Neural cell (in vitro differentiated cells): ENCODE results near the gene MTO1. TPM values are rescaled to one million over a fixed set of nuclear protein-coding genes. Genes with fewer than 3 reads are reported as not detected.

Experiments
- H2AFZ ChIP-seq: fragments of 200-600, 300-800 bp; sonication (generic), shearing (Covaris generic); 2 replicates; pipeline ENCODE4 v1.6.0; 2014; ENCODE audit warnings: low read depth, mild to moderate bottlenecking, antibody characterized with exemption, low read length, moderate library complexity
- H3F3A ChIP-seq: fragments of 200-600 bp; shearing (Covaris generic); 2 replicates; pipeline ENCODE4 v1.6.1; 2016; ENCODE audit warnings: mild to moderate bottlenecking, moderate library complexity, mixed read lengths, antibody characterized with exemption, low read length; ENCODE audit not compliant: insufficient read depth, poor library complexity, severe bottlenecking
- H3K27ac ChIP-seq: fragments of 200-600, 300-800 bp; sonication (generic), shearing (Covaris generic); 2 replicates; pipeline ENCODE4 v1.5.1; 2014; ENCODE audit warnings: mild to moderate bottlenecking, low read length, moderate library complexity
- H3K27me3 ChIP-seq: fragments of 300-800, 200-600 bp; sonication (generic), shearing (Covaris generic); 2 replicates; pipeline ENCODE4 v1.6.0; 2014; ENCODE audit warnings: mild to moderate bottlenecking, low read depth, low read length, moderate library complexity; ENCODE audit not compliant: insufficient read depth
- H3K36me3 ChIP-seq: fragments of 300-800, 200-600 bp; sonication (generic), shearing (Covaris generic); 2 replicates; pipeline ENCODE4 v1.5.1; 2014; ENCODE audit warnings: mild to moderate bottlenecking, antibody characterized with exemption, low read length, moderate library complexity; ENCODE audit not compliant: insufficient read depth
- H3K4me2 ChIP-seq: fragments of 300-800, 200-600 bp; sonication (generic), shearing (Covaris generic); 2 replicates; pipeline ENCODE4 v1.6.0; 2014; ENCODE audit warnings: mild to moderate bottlenecking, low read length
- H3K4me3 ChIP-seq: fragments of 300-800, 200-600 bp; sonication (generic), shearing (Covaris generic); 2 replicates; pipeline ENCODE4 v1.5.1; 2014; ENCODE audit warnings: mild to moderate bottlenecking, low read length, moderate library complexity
- H3K79me2 ChIP-seq: fragments of 200-600 bp; shearing (Covaris generic); replicated peaks from 2 replicates; pipeline ENCODE4 v1.6.0; 2014; ENCODE audit warnings: mild to moderate bottlenecking, low read length, moderate library complexity; ENCODE audit not compliant: insufficient read depth
- H3K9ac ChIP-seq: fragments of 300-800, 200-600 bp; sonication (generic), shearing (Covaris generic); 2 replicates; pipeline ENCODE4 v1.6.1; 2016; ENCODE audit warnings: mild to moderate bottlenecking, low read length, mixed read lengths
- H3K9me2 ChIP-seq: fragments of 200-600 bp; shearing (Covaris generic); 2 replicates; pipeline ENCODE4 v1.6.1; 2016; ENCODE audit warnings: mild to moderate bottlenecking, low read length, mixed read lengths; ENCODE audit not compliant: insufficient read depth
- H3K9me3 ChIP-seq: fragments of 200-600, 300-800 bp; sonication (generic), shearing (Covaris generic); 2 replicates; pipeline ENCODE4 v1.6.1; 2016; ENCODE audit warnings: mild to moderate bottlenecking, mixed run types, low read length, moderate library complexity, mixed read lengths
- H4K20me1 ChIP-seq: fragments of 200-600 bp; shearing (Covaris generic); 2 replicates; pipeline ENCODE4 v1.6.1; 2016; ENCODE audit warnings: mild to moderate bottlenecking, mixed run types; ENCODE audit not compliant: insufficient read depth
- EP300 ChIP-seq: fragments of 450-650 bp; conservative IDR thresholded peaks from 2 replicates; pipeline ENCODE4 v1.6.1; 2014; ENCODE audit warnings: antibody characterized with exemption, mild to moderate bottlenecking, moderate library complexity; ENCODE audit not compliant: poor library complexity, severe bottlenecking
- EZH2 ChIP-seq: fragments of 200-600, 300-800 bp; shearing (Covaris generic), sonication (generic); IDR thresholded peaks from 2 replicates; pipeline ENCODE4 v1.6.1; 2014; ENCODE audit warnings: antibody characterized with exemption, low read length, borderline replicate concordance, mild to moderate bottlenecking; ENCODE audit not compliant: insufficient read depth, poor library complexity, severe bottlenecking
- MXI1 ChIP-seq: fragments of 450-650 bp; conservative IDR thresholded peaks from 2 replicates; pipeline ENCODE4 v1.6.1; 2014; ENCODE audit warnings: antibody characterized with exemption, mild to moderate bottlenecking; ENCODE audit not compliant: poor library complexity, severe bottlenecking
- POLR2AphosphoS5 ChIP-seq: IDR thresholded peaks from 2 replicates; pipeline ENCODE4 v1.6.1; 2012
- RAD21 ChIP-seq: fragments of 450-650 bp; conservative IDR thresholded peaks from 2 replicates; pipeline ENCODE4 v1.6.1; 2014; ENCODE audit warnings: antibody characterized with exemption, mild to moderate bottlenecking, moderate library complexity
- SMC3 ChIP-seq: fragments of 450-650 bp; conservative IDR thresholded peaks from 2 replicates; pipeline ENCODE4 v1.6.1; 2014; ENCODE audit warnings: antibody characterized with exemption, mild to moderate bottlenecking, moderate library complexity; ENCODE audit not compliant: poor library complexity
- TAF1 ChIP-seq: IDR thresholded peaks from 2 replicates; pipeline ENCODE4 v1.6.1; 2012; ENCODE audit warnings: low read depth
- polyA plus RNA-seq: library from polyadenylated mRNA; depleted of rRNA; stranded (reverse); fragments of >200 nt; gene quantifications from 2 replicates; pipeline ENCODE4 v1.2.3, GENCODE V29; 2014
- TF ChIP-seq, protein P1 (sequence below): fragments of 450-650 bp; IDR thresholded peaks from 2 replicates; pipeline ENCODE4 v1.5.1; 2014; ENCODE audit warnings: antibody characterized with exemption, mild to moderate bottlenecking, moderate library complexity; ENCODE audit not compliant: poor library complexity, severe bottlenecking
- TF ChIP-seq, protein P2 (sequence below): IDR thresholded peaks from 2 replicates; pipeline ENCODE4 v1.6.1; 2012; ENCODE audit warnings: borderline replicate concordance

Gene MTO1
- polyA plus RNA-seq, 1 donor from 2014 or later = 30.6 TPM

DNA sequence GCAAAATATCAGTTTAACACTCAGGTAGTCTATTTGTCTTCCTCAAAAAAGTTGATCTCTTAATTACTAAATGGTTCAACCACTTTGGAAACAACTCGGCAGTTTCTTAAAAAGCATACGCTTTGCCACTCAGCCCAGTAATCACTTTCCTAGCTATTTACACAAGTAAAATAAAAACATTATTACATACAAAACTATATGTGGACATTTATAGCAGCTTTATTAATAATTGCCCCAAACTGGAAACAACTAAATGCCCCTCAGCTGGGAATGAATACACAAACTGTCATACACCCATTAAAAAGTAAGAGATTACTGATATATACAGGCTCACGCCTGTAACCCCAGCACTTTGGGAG, 51.9 kb downstream of the MTO1 start:
- H3K36me3 ChIP-seq = no peaks in the 10 kb centered on the region
- H3K27ac ChIP-seq = no peak overlapping the region

DNA sequence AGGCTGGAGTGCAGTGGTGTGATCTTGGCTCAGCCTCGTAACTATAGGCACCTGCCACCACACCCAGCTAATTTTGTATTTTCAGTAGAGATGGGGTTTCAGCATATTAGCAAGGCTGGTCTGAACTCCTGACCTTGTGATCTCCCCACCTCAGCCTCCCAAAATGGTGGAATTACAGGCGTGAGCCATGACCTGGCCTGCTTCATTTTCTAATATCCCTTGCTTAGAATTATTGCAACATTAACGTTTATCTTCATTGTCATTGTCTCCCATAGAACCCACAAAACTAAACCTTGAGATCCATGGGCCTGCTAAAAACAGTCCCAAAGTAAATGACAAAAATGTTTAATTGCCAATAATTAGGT, 53.2 kb downstream of the MTO1 start:
- no peak for TF ChIP-seq POLR2AphosphoS5
- no peak for TF ChIP-seq TAF1
- no peak for TF ChIP-seq SMC3
- no peak for TF ChIP-seq EP300
- no peak for TF ChIP-seq MXI1
- no peak for TF ChIP-seq EZH2
- TF ChIP-seq, protein P1, sequence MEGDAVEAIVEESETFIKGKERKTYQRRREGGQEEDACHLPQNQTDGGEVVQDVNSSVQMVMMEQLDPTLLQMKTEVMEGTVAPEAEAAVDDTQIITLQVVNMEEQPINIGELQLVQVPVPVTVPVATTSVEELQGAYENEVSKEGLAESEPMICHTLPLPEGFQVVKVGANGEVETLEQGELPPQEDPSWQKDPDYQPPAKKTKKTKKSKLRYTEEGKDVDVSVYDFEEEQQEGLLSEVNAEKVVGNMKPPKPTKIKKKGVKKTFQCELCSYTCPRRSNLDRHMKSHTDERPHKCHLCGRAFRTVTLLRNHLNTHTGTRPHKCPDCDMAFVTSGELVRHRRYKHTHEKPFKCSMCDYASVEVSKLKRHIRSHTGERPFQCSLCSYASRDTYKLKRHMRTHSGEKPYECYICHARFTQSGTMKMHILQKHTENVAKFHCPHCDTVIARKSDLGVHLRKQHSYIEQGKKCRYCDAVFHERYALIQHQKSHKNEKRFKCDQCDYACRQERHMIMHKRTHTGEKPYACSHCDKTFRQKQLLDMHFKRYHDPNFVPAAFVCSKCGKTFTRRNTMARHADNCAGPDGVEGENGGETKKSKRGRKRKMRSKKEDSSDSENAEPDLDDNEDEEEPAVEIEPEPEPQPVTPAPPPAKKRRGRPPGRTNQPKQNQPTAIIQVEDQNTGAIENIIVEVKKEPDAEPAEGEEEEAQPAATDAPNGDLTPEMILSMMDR = no peak
- no peak for TF ChIP-seq RAD21
- Histone ChIP-seq H3F3A (no peaks in the 10 kb centered on the region), H3K4me2 (no peak overlapping the region), H3K27ac (no peak overlapping the region), H3K9ac (no peak overlapping the region), H3K9me3 (no peaks in the 10 kb centered on the region), H4K20me1 (peaks cover 24% of the 10 kb centered on the region), H3K9me2 (no peaks in the 10 kb centered on the region), H3K27me3 (no peaks in the 10 kb centered on the region), H3K36me3 (no peaks in the 10 kb centered on the region), H2AFZ (no peak overlapping the region), H3K79me2 (peaks cover 8% of the 10 kb centered on the region), H3K4me3 (peak overlapping the region; percentile 30)

More for the DNA sequence above, 51.9 kb downstream of the MTO1 start:
- no peaks in the 10 kb centered on the region for H3K9me3 ChIP-seq
- H4K20me1 ChIP-seq = peaks cover 24% of the 10 kb centered on the region
- no peak overlapping the region for H3K9ac ChIP-seq
- H3K4me2 ChIP-seq = no peak overlapping the region
- H3K9me2 ChIP-seq = no peaks in the 10 kb centered on the region
- no peak overlapping the region for H2AFZ ChIP-seq
- TF ChIP-seq, protein P2, sequence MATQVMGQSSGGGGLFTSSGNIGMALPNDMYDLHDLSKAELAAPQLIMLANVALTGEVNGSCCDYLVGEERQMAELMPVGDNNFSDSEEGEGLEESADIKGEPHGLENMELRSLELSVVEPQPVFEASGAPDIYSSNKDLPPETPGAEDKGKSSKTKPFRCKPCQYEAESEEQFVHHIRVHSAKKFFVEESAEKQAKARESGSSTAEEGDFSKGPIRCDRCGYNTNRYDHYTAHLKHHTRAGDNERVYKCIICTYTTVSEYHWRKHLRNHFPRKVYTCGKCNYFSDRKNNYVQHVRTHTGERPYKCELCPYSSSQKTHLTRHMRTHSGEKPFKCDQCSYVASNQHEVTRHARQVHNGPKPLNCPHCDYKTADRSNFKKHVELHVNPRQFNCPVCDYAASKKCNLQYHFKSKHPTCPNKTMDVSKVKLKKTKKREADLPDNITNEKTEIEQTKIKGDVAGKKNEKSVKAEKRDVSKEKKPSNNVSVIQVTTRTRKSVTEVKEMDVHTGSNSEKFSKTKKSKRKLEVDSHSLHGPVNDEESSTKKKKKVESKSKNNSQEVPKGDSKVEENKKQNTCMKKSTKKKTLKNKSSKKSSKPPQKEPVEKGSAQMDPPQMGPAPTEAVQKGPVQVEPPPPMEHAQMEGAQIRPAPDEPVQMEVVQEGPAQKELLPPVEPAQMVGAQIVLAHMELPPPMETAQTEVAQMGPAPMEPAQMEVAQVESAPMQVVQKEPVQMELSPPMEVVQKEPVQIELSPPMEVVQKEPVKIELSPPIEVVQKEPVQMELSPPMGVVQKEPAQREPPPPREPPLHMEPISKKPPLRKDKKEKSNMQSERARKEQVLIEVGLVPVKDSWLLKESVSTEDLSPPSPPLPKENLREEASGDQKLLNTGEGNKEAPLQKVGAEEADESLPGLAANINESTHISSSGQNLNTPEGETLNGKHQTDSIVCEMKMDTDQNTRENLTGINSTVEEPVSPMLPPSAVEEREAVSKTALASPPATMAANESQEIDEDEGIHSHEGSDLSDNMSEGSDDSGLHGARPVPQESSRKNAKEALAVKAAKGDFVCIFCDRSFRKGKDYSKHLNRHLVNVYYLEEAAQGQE = no peak
- no peak for TF ChIP-seq POLR2AphosphoS5
- TF ChIP-seq EP300 = no peak
- TF ChIP-seq, protein P1 = no peak
- TF ChIP-seq EZH2 = no peak
- TF ChIP-seq MXI1 = no peak
- no peak for TF ChIP-seq SMC3
- TF ChIP-seq TAF1 = no peak
- TF ChIP-seq RAD21 = no peak
- no peaks in the 10 kb centered on the region for H3K27me3 ChIP-seq
- H3K79me2 ChIP-seq = no peaks in the 10 kb centered on the region
- H3K4me3 ChIP-seq = no peak overlapping the region
- no peaks in the 10 kb centered on the region for H3F3A ChIP-seq
